Progenitor cell of endocrine pancreas (in vitro differentiated cells): Measurements from ENCODE around the gene LAMC3. TPM values are rescaled to one million over a fixed set of nuclear protein-coding genes. Genes with fewer than 3 reads are reported as not detected.

Source experiments
- DNase-seq: peaks from one replicate; pipeline ENCODE4 v3.0.0; 2021; ENCODE audit warnings: low spot score; ENCODE audit not compliant: unreplicated experiment
- H3K27ac Mint-ChIP-seq: 2 replicates; pipeline ENCODE4 v1.8.0; 2021; ENCODE audit warnings: mild to moderate bottlenecking, moderate library complexity, mixed read lengths
- H3K27me3 Mint-ChIP-seq: 2 replicates; pipeline ENCODE4 v1.8.0; 2021; ENCODE audit warnings: mixed read lengths
- H3K36me3 Mint-ChIP-seq: 2 replicates; pipeline ENCODE4 v1.8.0; 2022; ENCODE audit warnings: mixed read lengths; ENCODE audit not compliant: insufficient read depth
- H3K4me1 Mint-ChIP-seq: 2 replicates; pipeline ENCODE4 v1.8.0; 2021; ENCODE audit warnings: low read depth, mixed read lengths
- H3K4me3 Mint-ChIP-seq: 2 replicates; pipeline ENCODE4 v1.8.0; 2021; ENCODE audit warnings: low read depth, mild to moderate bottlenecking, moderate library complexity, mixed read lengths
- H3K9me3 Mint-ChIP-seq: 2 replicates; pipeline ENCODE4 v1.8.0; 2021; ENCODE audit warnings: low read depth, mixed read lengths
- CTCF ChIP-seq: fragments of 200-600 bp; sonication (generic); IDR thresholded peaks from one replicate; pipeline ENCODE4 v1.5.0; 2021; ENCODE audit warnings: antibody characterized with exemption, mild to moderate bottlenecking; ENCODE audit not compliant: unreplicated experiment
- total RNA-seq: library from RNA; stranded (reverse); gene quantifications from 2 replicates; pipeline ENCODE4 v1.2.1, GENCODE V29; 2021

The LAMC3 gene
- total RNA-seq, 1 donor from 2014 or later, result 0.12 TPM

GRCh38 chr9:130974697-130975096 lies 34.3 kb upstream of the LAMC3 start:
- H3K9me3 Mint-ChIP-seq, result no peaks in the 10 kb centered on the region
- no peak overlapping the region for H3K4me3 Mint-ChIP-seq
- H3K27me3 Mint-ChIP-seq, result peaks cover 26% of the 10 kb centered on the region
- TF ChIP-seq CTCF, result no peak
- DNase-seq, result no peak
- no peaks in the 10 kb centered on the region for H3K4me1 Mint-ChIP-seq
- H3K27ac Mint-ChIP-seq, result peak overlapping the region; percentile 64
- no peaks in the 10 kb centered on the region for H3K36me3 Mint-ChIP-seq

- Mint-ChIP-seq H3K36me3 (no peaks in the 10 kb centered on the region), H3K27me3 (peaks cover 26% of the 10 kb centered on the region), H3K9me3 (no peaks in the 10 kb centered on the region), H3K4me3 (no peak overlapping the region), H3K4me1 (no peaks in the 10 kb centered on the region), H3K27ac (peak overlapping the region; percentile 64)
- no peak for TF ChIP-seq CTCF
- no peak for DNase-seq
Measured at GRCh38 chr9:130975156-130975555, 33.8 kb upstream of the LAMC3 start.

- Mint-ChIP-seq H3K27me3 (peaks cover 31% of the 10 kb centered on the region), H3K4me3 (no peak overlapping the region), H3K4me1 (no peaks in the 10 kb centered on the region), H3K27ac (no peak overlapping the region), H3K36me3 (no peaks in the 10 kb centered on the region), H3K9me3 (no peaks in the 10 kb centered on the region)
- DNase-seq, result no peak
- no peak for TF ChIP-seq CTCF
Measured at GRCh38 chr9:130975932-130976841, 32.8 kb upstream of the LAMC3 start.

GRCh38 chr9:130977811-130978221 lies 31.2 kb upstream of the LAMC3 start:
- TF ChIP-seq CTCF, result no peak
- DNase-seq, result no peak
- Mint-ChIP-seq H3K27me3 (peaks cover 23% of the 10 kb centered on the region), H3K36me3 (no peaks in the 10 kb centered on the region), H3K9me3 (no peaks in the 10 kb centered on the region), H3K4me1 (peaks cover 4% of the 10 kb centered on the region), H3K27ac (no peak overlapping the region), H3K4me3 (no peak overlapping the region)

- TF ChIP-seq CTCF, result no peak
- Mint-ChIP-seq H3K4me1 (peaks cover 4% of the 10 kb centered on the region), H3K27me3 (peaks cover 22% of the 10 kb centered on the region), H3K36me3 (no peaks in the 10 kb centered on the region), H3K9me3 (no peaks in the 10 kb centered on the region), H3K27ac (no peak overlapping the region), H3K4me3 (no peak overlapping the region)
- no peak for DNase-seq
Measured at GRCh38 chr9:130979591-130980385, 29.2 kb upstream of the LAMC3 start.
